Fibroblast of lung (primary cell): ENCODE data around the gene CD48. TPM values are rescaled to one million over a fixed set of nuclear protein-coding genes. Genes with fewer than 3 reads are reported as not detected.

Experiments
- DNase-seq, 2 donors: peaks; one replicate each; pipeline versions ENCODE4 v3.0.0 to v3.0.0-alpha.2; 2010; ENCODE audit warnings: low read depth in 2 of 2
- H2AFZ ChIP-seq: 2 replicates; pipeline ENCODE4 v1.5.1; 2012; ENCODE audit warnings: low read length, control low read depth, inconsistent platforms
- H3K27ac ChIP-seq: 2 replicates; pipeline ENCODE4 v1.5.1; 2011; ENCODE audit warnings: low read length, control low read depth; ENCODE audit not compliant: insufficient read depth
- H3K27me3 ChIP-seq: 2 replicates; pipeline ENCODE4 v1.5.1; 2011; ENCODE audit warnings: mild to moderate bottlenecking, low read length; ENCODE audit not compliant: control insufficient read depth, insufficient read depth
- H3K36me3 ChIP-seq: 2 replicates; pipeline ENCODE4 v1.5.1; 2011; ENCODE audit warnings: low read length; ENCODE audit not compliant: control insufficient read depth, insufficient read depth
- H3K4me1 ChIP-seq: 2 replicates; pipeline ENCODE4 v1.5.1; 2011; ENCODE audit warnings: low read length; ENCODE audit not compliant: control insufficient read depth, insufficient read depth; ENCODE audit errors: extremely low read depth
- H3K4me2 ChIP-seq: 2 replicates; pipeline ENCODE4 v1.5.1; 2011; ENCODE audit warnings: low read length, control low read depth; ENCODE audit not compliant: insufficient read depth; ENCODE audit errors: extremely low read depth
- H3K4me3 ChIP-seq, 4 experiments: fragments of 200-600 bp in 1 of 4; sonication (generic) in 1 of 4; replicated peaks in 1 of 4; 2 replicates each; pipeline ENCODE4 v1.5.1; 2011 to 2016; ENCODE audit warnings: low read length in 4 of 4, low read depth in 3 of 4, mild to moderate bottlenecking in 3 of 4, control low read depth in 2 of 4, inconsistent platforms in 1 of 4, mixed read lengths in 1 of 4; ENCODE audit not compliant: insufficient read depth in 1 of 4; ENCODE audit errors: control extremely low read depth in 1 of 4
- H3K79me2 ChIP-seq: 2 replicates; pipeline ENCODE4 v1.5.1; 2012; ENCODE audit warnings: mild to moderate bottlenecking, low read length, inconsistent platforms; ENCODE audit not compliant: control insufficient read depth, insufficient read depth
- H3K9ac ChIP-seq: 2 replicates; pipeline ENCODE4 v1.5.1; 2011; ENCODE audit warnings: mild to moderate bottlenecking, low read length, control low read depth; ENCODE audit not compliant: insufficient read depth
- H3K9me3 ChIP-seq: 2 replicates; pipeline ENCODE4 v1.5.1; 2012; ENCODE audit warnings: low read depth, low read length; ENCODE audit not compliant: control insufficient read depth, insufficient read depth
- H4K20me1 ChIP-seq: 2 replicates; pipeline ENCODE4 v1.5.1; 2011; ENCODE audit warnings: low read length; ENCODE audit not compliant: control insufficient read depth, insufficient read depth; ENCODE audit errors: extremely low read depth
- CTCF ChIP-seq, 2 donors: IDR thresholded peaks in 1 of 2; conservative IDR thresholded peaks in 1 of 2; 1 replicate in 1 of 2; 2 replicates in 1 of 2; pipeline ENCODE4 v1.5.1; 2011 to 2012; ENCODE audit warnings: low read length in 2 of 2, control low read depth in 1 of 2, inconsistent platforms in 1 of 2, low read depth in 1 of 2, mild to moderate bottlenecking in 1 of 2
- EZH2 ChIP-seq: IDR thresholded peaks from 2 replicates; pipeline ENCODE4 v1.5.1; 2012; ENCODE audit warnings: low read length, control low read depth, mild to moderate bottlenecking; ENCODE audit errors: missing control alignments
- polyA plus RNA-seq, 2 donors: library from polyadenylated mRNA; depleted of rRNA in 1 of 2; stranded (reverse) in 1 of 2; unstranded in 1 of 2; fragments of >200 nt; gene quantifications; 2 replicates each; pipeline ENCODE4 v1.2.1, GENCODE V29; 2011 to 2012; ENCODE audit warnings: missing spikeins in 1 of 2
- total RNA-seq: library from RNA; depleted of rRNA; stranded (reverse); fragments of >200 nt; gene quantifications from 2 replicates; pipeline ENCODE4 v1.2.1, GENCODE V29; 2014

Gene CD48
- total and polyA plus RNA-seq, 2 donors (not counting 1 experiment from before 2014, with no cell fraction given): not detected

- no peaks in the 10 kb centered on the region for H4K20me1 ChIP-seq
- no peak overlapping the region for H3K4me3 ChIP-seq
- no peak overlapping the region for H3K9ac ChIP-seq
- H2AFZ ChIP-seq: no peak overlapping the region
- TF ChIP-seq CTCF (conservative IDR thresholded peaks at IDR 0.05 in 1 of 2, IDR thresholded peaks at IDR 0.05 in 1 of 2; ENCODE audit: low read depth in 1 of 2, low read length in 2 of 2): no peak
- no peak for TF ChIP-seq EZH2
- DNase-seq: no peak
- no peaks in the 10 kb centered on the region for H3K4me1 ChIP-seq
- no peak overlapping the region for H3K27ac ChIP-seq
- no peaks in the 10 kb centered on the region for H3K36me3 ChIP-seq
- H3K9me3 ChIP-seq: no peaks in the 10 kb centered on the region
- H3K79me2 ChIP-seq: no peaks in the 10 kb centered on the region
- H3K4me2 ChIP-seq: no peak overlapping the region
- H3K27me3 ChIP-seq: no peaks in the 10 kb centered on the region
These were observed 75.1 kb downstream of the CD48 start for GRCh38 chr1:160636547-160636946.

GRCh38 chr1:160636076-160636475 lies 75.5 kb downstream of the CD48 start:
- H3K4me3 ChIP-seq: no peak overlapping the region
- no peaks in the 10 kb centered on the region for H4K20me1 ChIP-seq
- no peak overlapping the region for H3K4me2 ChIP-seq
- H2AFZ ChIP-seq: no peak overlapping the region
- no peak for TF ChIP-seq EZH2
- TF ChIP-seq CTCF (conservative IDR thresholded peaks at IDR 0.05 in 1 of 2, IDR thresholded peaks at IDR 0.05 in 1 of 2; ENCODE audit: low read depth in 1 of 2, low read length in 2 of 2): no peak
- H3K27me3 ChIP-seq: no peaks in the 10 kb centered on the region
- no peaks in the 10 kb centered on the region for H3K36me3 ChIP-seq
- H3K27ac ChIP-seq: no peak overlapping the region
- no peaks in the 10 kb centered on the region for H3K4me1 ChIP-seq
- DNase-seq: no peak
- no peaks in the 10 kb centered on the region for H3K79me2 ChIP-seq
- H3K9me3 ChIP-seq: no peaks in the 10 kb centered on the region
- no peak overlapping the region for H3K9ac ChIP-seq

GRCh38 chr1:160634543-160635491 lies 76.8 kb downstream of the CD48 start:
- Histone ChIP-seq H2AFZ (no peak overlapping the region), H3K9ac (no peak overlapping the region), H3K79me2 (no peaks in the 10 kb centered on the region), H3K4me2 (no peak overlapping the region), H3K36me3 (no peaks in the 10 kb centered on the region), H4K20me1 (no peaks in the 10 kb centered on the region), H3K27ac (no peak overlapping the region), H3K9me3 (no peaks in the 10 kb centered on the region), H3K4me1 (no peaks in the 10 kb centered on the region), H3K27me3 (no peaks in the 10 kb centered on the region), H3K4me3 (no peak overlapping the region)
- no peak for DNase-seq
- TF ChIP-seq EZH2 (no peak), CTCF (conservative IDR thresholded peaks at IDR 0.05 in 1 of 2, IDR thresholded peaks at IDR 0.05 in 1 of 2; ENCODE audit: low read depth in 1 of 2, low read length in 2 of 2) (no peak)
